K562 (cell line): ENCODE data around the gene PRR30. TPM values are rescaled to one million over a fixed set of nuclear protein-coding genes. Genes with fewer than 3 reads are reported as not detected.

Source experiments
- ATAC-seq: fragments of 200-7000 bp; cut with Tn5 transposase; 3 replicates; pipeline ENCODE4 v1.9.1; 2020; ENCODE audit warnings: moderate library complexity
- BruUV-seq: library from RNA; stranded (reverse); fragments of 400-500 nt; replicated peaks from 2 replicates; lab custom pipeline; 2021; lab: Mats Ljungman, UMichigan
- CTCF ChIA-PET: fragments of 300-600 bp; formaldehyde crosslinking; extraction: SDS; loops from one replicate; lab custom pipeline; 2021; ENCODE audit warnings: low intra/inter-chr PET ratio; lab: Yijun Ruan, JAX
- POLR2A ChIA-PET: fragments of 300-600, 350-650 bp; sonication (Branson Sonifier 250); formaldehyde crosslinking; extraction: SDS; loops from one replicate; lab custom pipeline; 2021; ENCODE audit warnings: antibody characterized with exemption, inconsistent platforms; lab: Yijun Ruan, JAX
- DNase-seq, 4 experiments: peaks; one replicate each; pipeline versions ENCODE4 v3.0.0 to v3.0.0-alpha.2; 2011 to 2018; ENCODE audit warnings: low spot score in 3 of 4, mixed read lengths in 3 of 4; ENCODE audit errors: extremely low read depth in 1 of 4
- FAIRE-seq: peaks from 2 replicates; lab custom pipeline; 2011; peaks lifted over from hg19 to GRCh38; lab: Jason Lieb, UNC
- H2AFZ ChIP-seq: 2 replicates; pipeline ENCODE4 v1.6.0; 2011; ENCODE audit warnings: low read depth, low read length, control low read depth, inconsistent platforms
- H3K27ac ChIP-seq: fragments of 200-600 bp; 3 replicates; pipeline ENCODE4 v1.8.0; 2011; ENCODE audit warnings: low read depth, mild to moderate bottlenecking, control low read depth, inconsistent platforms, low read length, moderate library complexity, mixed read lengths; ENCODE audit errors: extremely low read depth
- H3K27me3 ChIP-seq, 2 experiments: fragments of 300-600 bp in 1 of 2; 2 replicates in 1 of 2; 3 replicates in 1 of 2; pipeline versions ENCODE4 v1.6.0 to v1.8.0; 2011; ENCODE audit warnings: inconsistent platforms in 2 of 2, low read length in 2 of 2, mild to moderate bottlenecking in 1 of 2, mixed read lengths in 1 of 2, moderate library complexity in 1 of 2; ENCODE audit not compliant: control insufficient read depth in 2 of 2, insufficient read depth in 2 of 2
- H3K36me3 ChIP-seq: fragments of 300-600 bp; 3 replicates; pipeline ENCODE4 v1.8.0; 2011; ENCODE audit warnings: mild to moderate bottlenecking, low read length, inconsistent platforms; ENCODE audit not compliant: control insufficient read depth, insufficient read depth
- H3K4me1 ChIP-seq, 2 experiments: fragments of 200-600 bp in 1 of 2; replicated peaks in 1 of 2; 2 replicates in 1 of 2; 3 replicates in 1 of 2; pipeline versions ENCODE4 v1.5.1 to v1.8.0; 2011; ENCODE audit warnings: inconsistent platforms in 2 of 2, low read length in 2 of 2, mild to moderate bottlenecking in 1 of 2, mixed read lengths in 1 of 2, moderate library complexity in 1 of 2; ENCODE audit not compliant: control insufficient read depth in 2 of 2, insufficient read depth in 2 of 2
- H3K4me2 ChIP-seq: 2 replicates; pipeline ENCODE4 v1.6.1; 2011; ENCODE audit warnings: low read length, control low read depth, inconsistent platforms, mixed read lengths; ENCODE audit not compliant: insufficient read depth
- H3K4me3 ChIP-seq: fragments of 200-600 bp; sonication (generic), shearing (Covaris generic); 2 replicates; pipeline ENCODE4 v1.5.1; 2016; ENCODE audit warnings: control low read depth, inconsistent platforms
- H3K79me2 ChIP-seq: fragments of 200-600 bp; 3 replicates; pipeline ENCODE4 v1.8.0; 2011; ENCODE audit warnings: low read length, inconsistent platforms; ENCODE audit not compliant: control insufficient read depth, insufficient read depth
- H3K9ac ChIP-seq, 2 experiments: 2 replicates each; pipeline versions ENCODE4 v1.6.0 to v1.6.1; 2011; ENCODE audit warnings: low read depth in 2 of 2, low read length in 2 of 2, control low read depth in 1 of 2, inconsistent platforms in 1 of 2, mild to moderate bottlenecking in 1 of 2, mixed read lengths in 1 of 2; ENCODE audit not compliant: insufficient read depth in 1 of 2
- H3K9me1 ChIP-seq: one replicate; pipeline ENCODE4 v1.6.0; 2011; ENCODE audit warnings: inconsistent platforms, mild to moderate bottlenecking, low read length, moderate library complexity; ENCODE audit not compliant: control insufficient read depth, insufficient read depth
- H3K9me3 ChIP-seq: replicated peaks from 2 replicates; pipeline ENCODE4 v1.5.1; 2011; ENCODE audit warnings: low read depth, low read length, inconsistent platforms; ENCODE audit not compliant: control insufficient read depth, insufficient read depth
- H4K20me1 ChIP-seq: replicated peaks from 2 replicates; pipeline ENCODE4 v1.6.1; 2011; ENCODE audit warnings: low read length, inconsistent platforms, mixed read lengths; ENCODE audit not compliant: control insufficient read depth, insufficient read depth
- DACH1 ChIP-seq: fragments of 450-650 bp; IDR thresholded peaks from 2 replicates; pipeline ENCODE4 v1.6.1; 2018; ENCODE audit not compliant: partially characterized antibody
- ESRRB ChIP-seq: fragments of 250-450 bp; sonication (Bioruptor Pico); IDR thresholded peaks from 2 replicates; pipeline ENCODE4 v1.5.0; 2020; ENCODE audit warnings: mild to moderate bottlenecking, moderate library complexity, borderline replicate concordance
- HNRNPLL ChIP-seq: fragments of 200-400 bp; formaldehyde crosslinking; IDR thresholded peaks from 2 replicates; pipeline ENCODE4 v1.6.1; 2017; ENCODE audit warnings: low read length, low read depth, mild to moderate bottlenecking; ENCODE audit not compliant: poor library complexity, severe bottlenecking
- NRF1 ChIP-seq, 2 experiments: fragments of 450-650 bp; IDR thresholded peaks in 1 of 2; conservative IDR thresholded peaks in 1 of 2; 2 replicates each; pipeline ENCODE4 v1.6.1; 2014; ENCODE audit warnings: mild to moderate bottlenecking in 2 of 2
- PREB ChIP-seq: sonication (generic); formaldehyde crosslinking; IDR thresholded peaks from 2 replicates; pipeline ENCODE4 v1.8.1; 2023; ENCODE audit warnings: mild to moderate bottlenecking, missing genetic modification reagents
- RBM25 ChIP-seq: fragments of 200-400 bp; formaldehyde crosslinking; IDR thresholded peaks from 2 replicates; pipeline ENCODE4 v1.6.1; 2018; ENCODE audit warnings: low read length, low read depth, moderate library complexity; ENCODE audit not compliant: severe bottlenecking
- TFAP4 ChIP-seq: sonication (generic); formaldehyde crosslinking; IDR thresholded peaks from 2 replicates; pipeline ENCODE4 v1.8.0; 2022; ENCODE audit warnings: missing genetic modification reagents, mild to moderate bottlenecking, moderate library complexity, borderline replicate concordance
- ZNF740 ChIP-seq, 3 experiments: fragments of 200-800 bp in 1 of 3; sonication (Bioruptor generic) in 1 of 3; sonication (generic) in 1 of 3; formaldehyde crosslinking in 1 of 3; IDR thresholded peaks; 2 replicates each; pipeline versions ENCODE4 v1.6.1 to v1.8.0; 2016 to 2022; ENCODE audit warnings: mild to moderate bottlenecking in 2 of 3, missing compliant biosample characterization in 2 of 3, missing genetic modification characterization in 2 of 3, missing genetic modification reagents in 1 of 3
- WGBS: fragments of 100-300 bp; shearing (Covaris generic); methylation state at CpG from one replicate; pipeline ENCODE4 v1.1.6; 2016; ENCODE audit warnings: low coverage, mixed read lengths; ENCODE audit not compliant: insufficient coverage; ENCODE audit errors: missing lambda C conversion rate; 5-methylcytosine and 5-hydroxymethylcytosine counted together
- in situ Hi-C: fragments of 300-500 bp; cut with MboI; formaldehyde crosslinking; loops from 4 replicates; pipeline ENCODE4 v1.15.0; 2018; ENCODE audit warnings: inconsistent platforms, mixed read lengths
- intact Hi-C: fragments of 100-400 bp; cut with micrococcal nuclease; formaldehyde crosslinking; loops from 2 replicates; pipeline ENCODE4 v1.14.2; 2022
- polyA plus RNA-seq, 8 experiments: library from polyadenylated mRNA; depleted of rRNA in 4 of 8; stranded (reverse) in 5 of 8; unstranded in 3 of 8; fragments of >200 nt; fragmentation: Nextera tagmentation in 2 of 8; fragmentation: Illumina TruSeq in 1 of 8; extraction: Ambion mirVana in 2 of 8; extraction: Trizol in 1 of 8; gene quantifications; 2 replicates each; pipeline versions ENCODE4 v1.2.1 to v1.2.3, GENCODE V29; 2011 to 2014; ENCODE audit warnings: inconsistent platforms in 1 of 8, missing spikeins in 1 of 8
- total RNA-seq, 7 experiments: library from RNA; depleted of rRNA in 6 of 7; stranded (reverse); fragments of >200 nt in 6 of 7; fragmentation: Illumina TruSeq in 2 of 7; extraction: Trizol in 2 of 7; gene quantifications; 2 replicates each; pipeline versions ENCODE4 v1.2.1 to v1.2.3, GENCODE V29; 2011 to 2021; ENCODE audit warnings: low replicate concordance in 1 of 7

PRR30 gene
- total and polyA plus RNA-seq, 9 of the 15 experiments (the other 6 are each of a cell fraction or from before 2014, with no cell fraction given): not detected

GRCh38 chr2:27123302-27124150 is 15.7 kb downstream of the PRR30 start, which contains the start of gene ABHD1 (continued):
- no peak for TF ChIP-seq PREB (CRISPR knock-in tag)
- peak; percentile 72 to 76 for TF ChIP-seq NRF1 (conservative IDR thresholded peaks at IDR 0.05 in 1 of 2, IDR thresholded peaks at IDR 0.05 in 1 of 2)

GRCh38 chr2:27122791-27123190 is 16.4 kb downstream of the PRR30 start:
- no peak for TF ChIP-seq TFAP4 (CRISPR knock-in tag)
- no peak for TF ChIP-seq ZNF740 (CRISPR knock-in tag; IDR thresholded peaks at IDR 0.05)
- TF ChIP-seq ZNF740 (tag; IDR thresholded peaks at IDR 0.05): no peak
- no peak for TF ChIP-seq DACH1
- peak; percentile 1 for TF ChIP-seq HNRNPLL
- TF ChIP-seq RBM25: no peak
- no peak for TF ChIP-seq ESRRB (CRISPR knock-in tag)
- intact Hi-C loops (no loop called here), in situ Hi-C loops (no loop called here)
- H3K27ac ChIP-seq: no peak overlapping the region
- H2AFZ ChIP-seq: peak overlapping the region; percentile 98
- H3K36me3 ChIP-seq: no peaks in the 10 kb centered on the region
- CTCF ChIA-PET: no interaction called here
- ATAC-seq (no peak), FAIRE-seq (no peak), DNase-seq (no peak)
- H3K4me3 ChIP-seq: no peak overlapping the region
- no peaks in the 10 kb centered on the region for H4K20me1 ChIP-seq
- H3K9me3 ChIP-seq: no peaks in the 10 kb centered on the region
- BruUV-seq: no TSS peak
- H3K79me2 ChIP-seq: no peaks in the 10 kb centered on the region
- no peak overlapping the region for H3K9ac ChIP-seq
- H3K4me1 ChIP-seq: peaks cover 10 to 23% of the 10 kb centered on the region in 2 experiments; a peak in 4 of 5 replicates
- WGBS: 58% methylated on average over 7 of the region's 7 CpGs
- peak overlapping the region; percentile 82 for H3K4me2 ChIP-seq
- POLR2A ChIA-PET: interaction anchor here (0.7 to 4.1 kb wide), 4 partner anchors 10 to 354 kb away, joined by 3 to 17 read pairs (median 3); no protein-coding TSS in a partner anchor
- no peaks in the 10 kb centered on the region for H3K9me1 ChIP-seq
- peaks cover 7 to 11% of the 10 kb centered on the region in 2 experiments; a peak in 4 of 5 replicates for H3K27me3 ChIP-seq
